ENCODE data around the gene HOXC13. TPM values are rescaled to one million over a fixed set of nuclear protein-coding genes. Genes with fewer than 3 reads are reported as not detected.
A peak's percentile ranks its signal among the peaks of the same experiment; 100 is the strongest.

Gene HOXC13
- total and polyA plus RNA-seq, 9 of the 15 experiments (the other 6 are each of a cell fraction or from before 2014, with no cell fraction given): 0.03 to 0.29 (median 0.17) TPM; not detected in 2

DNA sequence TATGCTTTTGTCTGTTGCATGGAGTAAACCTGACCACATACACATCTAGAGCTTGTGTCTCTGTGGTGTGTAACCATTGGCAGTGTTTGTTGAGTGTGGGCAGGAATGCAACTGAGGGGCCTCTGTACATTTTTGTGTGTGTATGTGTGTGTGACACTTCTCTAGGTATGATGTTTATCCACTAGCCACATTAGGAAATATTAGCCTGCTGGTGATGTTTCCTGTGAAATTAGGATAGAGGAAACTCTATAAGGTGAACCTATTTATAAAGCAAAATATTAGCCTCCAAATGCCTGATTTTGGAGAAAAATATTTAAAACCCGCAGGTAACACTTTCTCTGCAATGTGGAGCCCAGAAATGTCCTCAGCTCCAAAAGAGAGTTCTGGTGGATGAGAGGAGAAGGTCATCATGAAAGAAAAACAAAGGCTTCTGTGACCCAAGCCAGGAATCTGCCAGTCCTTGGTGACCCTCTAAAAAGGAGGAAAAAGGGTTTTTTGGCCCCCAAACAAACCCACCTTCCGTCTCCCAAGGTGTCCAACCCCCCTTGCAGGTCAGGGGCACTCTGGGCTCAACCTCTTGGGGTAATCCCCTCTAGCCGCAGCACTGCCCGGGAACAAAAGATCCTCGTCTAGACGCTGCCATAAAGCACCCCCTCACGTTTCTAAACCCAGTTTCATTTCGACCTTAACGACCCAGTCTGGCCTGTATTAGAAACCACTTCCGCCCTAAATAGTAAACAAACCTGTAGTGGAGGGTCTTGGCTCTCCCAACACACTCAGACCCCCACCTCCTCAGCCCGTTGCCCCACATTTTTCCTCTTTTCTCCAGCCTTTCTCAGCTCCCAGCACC, 39.2 kb downstream of the HOXC13 start:
- ChIA-PET CTCF (ENCODE audit: low intra/inter-chr PET ratio) (no interaction called here), POLR2A (interaction anchor here (0.5 to 1.9 kb wide), 4 partner anchors 10 to 554 kb away, joined by 3 to 11 read pairs (median 4); partner anchors contain the start of gene HOXC9)
- Histone ChIP-seq H3K4me3 (no peak overlapping the region), H3K4me1 (replicated peaks in 1 of 2; ENCODE audit: control insufficient read depth in 2 of 2, insufficient read depth in 2 of 2, low read length in 2 of 2) (peaks cover 2 to 29% of the 10 kb centered on the region in 2 experiments; a peak in 2 of 5 replicates), H3K9me3 (replicated peaks; ENCODE audit: control insufficient read depth, insufficient read depth, low read depth, low read length) (no peaks in the 10 kb centered on the region), H2AFZ (ENCODE audit: low read depth, low read length) (peak overlapping the region; percentile 76), H3K9ac (ENCODE audit: insufficient read depth in 1 of 2, low read depth in 2 of 2, low read length in 2 of 2) (peak overlapping the region in 1 of 2 experiments; percentile 67; a peak in 1 of 4 replicates), H3K27ac (ENCODE audit: extremely low read depth, low read depth, low read length) (no peak overlapping the region), H3K9me1 (ENCODE audit: control insufficient read depth, insufficient read depth, low read length) (no peaks in the 10 kb centered on the region), H3K4me2 (ENCODE audit: insufficient read depth, low read length) (peak overlapping the region; percentile 44), H3K27me3 (ENCODE audit: control insufficient read depth in 2 of 2, insufficient read depth in 2 of 2, low read length in 2 of 2) (peaks cover 44 to 55% of the 10 kb centered on the region in 2 experiments), H3K36me3 (ENCODE audit: control insufficient read depth, insufficient read depth, low read length) (no peaks in the 10 kb centered on the region), H3K79me2 (ENCODE audit: control insufficient read depth, insufficient read depth, low read length) (no peaks in the 10 kb centered on the region), H4K20me1 (replicated peaks; ENCODE audit: control insufficient read depth, insufficient read depth, low read length) (peaks cover 5% of the 10 kb centered on the region; the same call in 1 of the 2 replicates)
- 0 out of 3 replicates have a peak, but pooled peaks have one; percentile 21 for ATAC-seq
- intact Hi-C loops (cut with micrococcal nuclease): no loop called here
- no peak for FAIRE-seq
- no TSS peak for BruUV-seq (replicated peaks)
- no peak for DNase-seq (ENCODE audit: extremely low read depth in 1 of 4, low spot score in 3 of 4)
- WGBS (ENCODE audit: insufficient coverage, low coverage, missing lambda C conversion rate): 9% methylated on average over 10 of the region's 11 CpGs
- in situ Hi-C loops (cut with MboI): no loop called here
- TF ChIP-seq ELF1 (tag; IDR thresholded peaks at IDR 0.05): 0 out of 2 replicates have a peak, but pooled peaks have one; percentile 23
- TF ChIP-seq, protein P1, sequence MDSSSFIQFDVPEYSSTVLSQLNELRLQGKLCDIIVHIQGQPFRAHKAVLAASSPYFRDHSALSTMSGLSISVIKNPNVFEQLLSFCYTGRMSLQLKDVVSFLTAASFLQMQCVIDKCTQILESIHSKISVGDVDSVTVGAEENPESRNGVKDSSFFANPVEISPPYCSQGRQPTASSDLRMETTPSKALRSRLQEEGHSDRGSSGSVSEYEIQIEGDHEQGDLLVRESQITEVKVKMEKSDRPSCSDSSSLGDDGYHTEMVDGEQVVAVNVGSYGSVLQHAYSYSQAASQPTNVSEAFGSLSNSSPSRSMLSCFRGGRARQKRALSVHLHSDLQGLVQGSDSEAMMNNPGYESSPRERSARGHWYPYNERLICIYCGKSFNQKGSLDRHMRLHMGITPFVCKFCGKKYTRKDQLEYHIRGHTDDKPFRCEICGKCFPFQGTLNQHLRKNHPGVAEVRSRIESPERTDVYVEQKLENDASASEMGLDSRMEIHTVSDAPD (CRISPR knock-in tag; IDR thresholded peaks at IDR 0.05): no peak
- TF ChIP-seq, protein P2, sequence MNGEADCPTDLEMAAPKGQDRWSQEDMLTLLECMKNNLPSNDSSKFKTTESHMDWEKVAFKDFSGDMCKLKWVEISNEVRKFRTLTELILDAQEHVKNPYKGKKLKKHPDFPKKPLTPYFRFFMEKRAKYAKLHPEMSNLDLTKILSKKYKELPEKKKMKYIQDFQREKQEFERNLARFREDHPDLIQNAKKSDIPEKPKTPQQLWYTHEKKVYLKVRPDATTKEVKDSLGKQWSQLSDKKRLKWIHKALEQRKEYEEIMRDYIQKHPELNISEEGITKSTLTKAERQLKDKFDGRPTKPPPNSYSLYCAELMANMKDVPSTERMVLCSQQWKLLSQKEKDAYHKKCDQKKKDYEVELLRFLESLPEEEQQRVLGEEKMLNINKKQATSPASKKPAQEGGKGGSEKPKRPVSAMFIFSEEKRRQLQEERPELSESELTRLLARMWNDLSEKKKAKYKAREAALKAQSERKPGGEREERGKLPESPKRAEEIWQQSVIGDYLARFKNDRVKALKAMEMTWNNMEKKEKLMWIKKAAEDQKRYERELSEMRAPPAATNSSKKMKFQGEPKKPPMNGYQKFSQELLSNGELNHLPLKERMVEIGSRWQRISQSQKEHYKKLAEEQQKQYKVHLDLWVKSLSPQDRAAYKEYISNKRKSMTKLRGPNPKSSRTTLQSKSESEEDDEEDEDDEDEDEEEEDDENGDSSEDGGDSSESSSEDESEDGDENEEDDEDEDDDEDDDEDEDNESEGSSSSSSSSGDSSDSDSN (IDR thresholded peaks at IDR 0.05; ENCODE audit: borderline replicate concordance in 1 of 2, low read depth in 2 of 2, low read length in 2 of 2): no peak
- TF ChIP-seq, protein P3, sequence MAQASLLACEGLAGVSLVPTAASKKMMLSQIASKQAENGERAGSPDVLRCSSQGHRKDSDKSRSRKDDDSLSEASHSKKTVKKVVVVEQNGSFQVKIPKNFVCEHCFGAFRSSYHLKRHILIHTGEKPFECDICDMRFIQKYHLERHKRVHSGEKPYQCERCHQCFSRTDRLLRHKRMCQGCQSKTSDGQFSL (CRISPR knock-in tag; IDR thresholded peaks at IDR 0.05): no peak
- TF ChIP-seq, protein P3 (tag; IDR thresholded peaks at IDR 0.05): 0 out of 4 replicates have a peak, but pooled peaks of 1 of the 2 experiments have one; percentile 30
- no peak for TF ChIP-seq ZSCAN32 (CRISPR knock-in tag; IDR thresholded peaks at IDR 0.05)
- TF ChIP-seq, protein P4, sequence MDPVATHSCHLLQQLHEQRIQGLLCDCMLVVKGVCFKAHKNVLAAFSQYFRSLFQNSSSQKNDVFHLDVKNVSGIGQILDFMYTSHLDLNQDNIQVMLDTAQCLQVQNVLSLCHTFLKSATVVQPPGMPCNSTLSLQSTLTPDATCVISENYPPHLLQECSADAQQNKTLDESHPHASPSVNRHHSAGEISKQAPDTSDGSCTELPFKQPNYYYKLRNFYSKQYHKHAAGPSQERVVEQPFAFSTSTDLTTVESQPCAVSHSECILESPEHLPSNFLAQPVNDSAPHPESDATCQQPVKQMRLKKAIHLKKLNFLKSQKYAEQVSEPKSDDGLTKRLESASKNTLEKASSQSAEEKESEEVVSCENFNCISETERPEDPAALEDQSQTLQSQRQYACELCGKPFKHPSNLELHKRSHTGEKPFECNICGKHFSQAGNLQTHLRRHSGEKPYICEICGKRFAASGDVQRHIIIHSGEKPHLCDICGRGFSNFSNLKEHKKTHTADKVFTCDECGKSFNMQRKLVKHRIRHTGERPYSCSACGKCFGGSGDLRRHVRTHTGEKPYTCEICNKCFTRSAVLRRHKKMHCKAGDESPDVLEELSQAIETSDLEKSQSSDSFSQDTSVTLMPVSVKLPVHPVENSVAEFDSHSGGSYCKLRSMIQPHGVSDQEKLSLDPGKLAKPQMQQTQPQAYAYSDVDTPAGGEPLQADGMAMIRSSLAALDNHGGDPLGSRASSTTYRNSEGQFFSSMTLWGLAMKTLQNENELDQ (CRISPR knock-in tag; IDR thresholded peaks at IDR 0.05; ENCODE audit: borderline replicate concordance): no peak
- TF ChIP-seq SPI1 (IDR thresholded peaks at IDR 0.05; ENCODE audit: borderline replicate concordance, low read depth, low read length): peak; percentile 29; the same call in 1 of the 2 replicates
- TF ChIP-seq, protein P5, sequence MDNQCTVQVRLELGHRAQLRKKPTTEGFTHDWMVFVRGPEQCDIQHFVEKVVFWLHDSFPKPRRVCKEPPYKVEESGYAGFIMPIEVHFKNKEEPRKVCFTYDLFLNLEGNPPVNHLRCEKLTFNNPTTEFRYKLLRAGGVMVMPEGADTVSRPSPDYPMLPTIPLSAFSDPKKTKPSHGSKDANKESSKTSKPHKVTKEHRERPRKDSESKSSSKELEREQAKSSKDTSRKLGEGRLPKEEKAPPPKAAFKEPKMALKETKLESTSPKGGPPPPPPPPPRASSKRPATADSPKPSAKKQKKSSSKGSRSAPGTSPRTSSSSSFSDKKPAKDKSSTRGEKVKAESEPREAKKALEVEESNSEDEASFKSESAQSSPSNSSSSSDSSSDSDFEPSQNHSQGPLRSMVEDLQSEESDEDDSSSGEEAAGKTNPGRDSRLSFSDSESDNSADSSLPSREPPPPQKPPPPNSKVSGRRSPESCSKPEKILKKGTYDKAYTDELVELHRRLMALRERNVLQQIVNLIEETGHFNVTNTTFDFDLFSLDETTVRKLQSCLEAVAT (IDR thresholded peaks at IDR 0.05): no peak

All from K562 (cell line).